SU-DHL-6 (cell line): ENCODE data around the gene CEP192.

ENCODE experiments used
- H2AFZ ChIP-seq: fragments of 200-600 bp; sonication (generic); 2 replicates; pipeline ENCODE4 v1.6.1; 2014; ENCODE audit warnings: low read depth, mild to moderate bottlenecking, moderate library complexity, mixed read lengths, antibody characterized with exemption, low read length; ENCODE audit not compliant: severe bottlenecking
- H3F3A ChIP-seq: fragments of 200-600 bp; shearing (Covaris generic); 2 replicates; pipeline ENCODE4 v1.6.0; 2016; ENCODE audit warnings: antibody characterized with exemption, mild to moderate bottlenecking; ENCODE audit not compliant: insufficient read depth
- H3K27ac ChIP-seq: fragments of 200-600 bp; sonication (generic); 2 replicates; pipeline ENCODE4 v1.5.1; 2016; ENCODE audit warnings: low read depth, mild to moderate bottlenecking, low read length, moderate library complexity, mixed read lengths
- H3K27me3 ChIP-seq: fragments of 200-600 bp; sonication (generic), shearing (Covaris generic); 2 replicates; pipeline ENCODE4 v1.6.0; 2014; ENCODE audit warnings: mild to moderate bottlenecking, low read length
- H3K36me3 ChIP-seq: fragments of 200-600 bp; sonication (generic); 2 replicates; pipeline ENCODE4 v1.6.1; 2014; ENCODE audit warnings: mild to moderate bottlenecking, low read length, mixed read lengths
- H3K4me2 ChIP-seq: fragments of 300-600, 200-600 bp; shearing (Covaris generic), sonication (generic); 2 replicates; pipeline ENCODE4 v1.6.0; 2014; ENCODE audit warnings: low read length, low read depth, mild to moderate bottlenecking; ENCODE audit not compliant: poor library complexity, severe bottlenecking
- H3K4me3 ChIP-seq: fragments of 200-600 bp; sonication (generic); 2 replicates; pipeline ENCODE4 v1.5.1; 2014; ENCODE audit warnings: antibody characterized with exemption, low read length, mild to moderate bottlenecking, mixed read lengths; ENCODE audit not compliant: insufficient read depth, poor library complexity, severe bottlenecking
- H3K79me2 ChIP-seq: fragments of 200-600 bp; sonication (generic); 2 replicates; pipeline ENCODE4 v1.6.1; 2014; ENCODE audit warnings: mild to moderate bottlenecking, low read length, moderate library complexity; ENCODE audit not compliant: insufficient read depth
- H3K9ac ChIP-seq: fragments of 200-600 bp; sonication (generic); 2 replicates; pipeline ENCODE4 v1.7.0; 2014; ENCODE audit warnings: mild to moderate bottlenecking, low read length
- H3K9me2 ChIP-seq: fragments of 200-600 bp; sonication (generic); replicated peaks from 2 replicates; pipeline ENCODE4 v1.6.1; 2014; ENCODE audit warnings: low read length; ENCODE audit not compliant: insufficient read depth
- H3K9me3 ChIP-seq: fragments of 200-600 bp; sonication (generic); 2 replicates; pipeline ENCODE4 v1.6.1; 2014; ENCODE audit warnings: low read length, mixed read lengths; ENCODE audit not compliant: insufficient read depth
- H4K20me1 ChIP-seq: fragments of 200-600 bp; sonication (generic); 2 replicates; pipeline ENCODE4 v1.6.1; 2014; ENCODE audit warnings: low read depth, mild to moderate bottlenecking, antibody characterized with exemption, low read length, moderate library complexity, mixed read lengths
- EZH2phosphoT487 ChIP-seq: fragments of 200-600 bp; sonication (generic), shearing (Covaris generic); conservative IDR thresholded peaks from 2 replicates; pipeline ENCODE4 v1.6.1; 2018; ENCODE audit warnings: mild to moderate bottlenecking, antibody characterized with exemption, low read length, moderate library complexity, mixed read lengths
- TF ChIP-seq, protein P1 (sequence below): fragments of 200-600 bp; sonication (generic); IDR thresholded peaks from one replicate; pipeline ENCODE4 v1.5.1; 2017; ENCODE audit warnings: antibody characterized with exemption, mild to moderate bottlenecking, low read length, moderate library complexity; ENCODE audit not compliant: insufficient read depth, poor library complexity, severe bottlenecking

CEP192 gene

DNA sequence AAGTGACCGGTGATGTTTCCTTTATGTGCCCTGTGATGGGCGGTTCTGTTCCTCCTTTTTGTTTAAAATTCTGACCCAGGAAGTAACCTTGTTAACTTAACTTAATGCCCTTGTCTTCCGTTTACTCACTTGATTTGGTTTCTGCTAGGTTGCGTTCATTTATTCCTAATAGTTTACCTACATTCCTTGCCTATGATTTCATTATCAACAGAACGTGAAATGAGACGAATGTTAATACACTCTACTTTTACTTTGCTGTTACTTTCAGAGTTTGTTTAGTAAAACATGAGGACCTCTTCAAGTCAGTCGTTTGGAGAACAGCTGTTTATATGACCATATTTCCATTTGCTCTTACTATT is 638 bp downstream of the CEP192 start:
- Histone ChIP-seq H3K79me2 (peaks cover 55% of the 10 kb centered on the region), H3K9me2 (no peaks in the 10 kb centered on the region), H2AFZ (peak overlapping the region; percentile 83)

DNA sequence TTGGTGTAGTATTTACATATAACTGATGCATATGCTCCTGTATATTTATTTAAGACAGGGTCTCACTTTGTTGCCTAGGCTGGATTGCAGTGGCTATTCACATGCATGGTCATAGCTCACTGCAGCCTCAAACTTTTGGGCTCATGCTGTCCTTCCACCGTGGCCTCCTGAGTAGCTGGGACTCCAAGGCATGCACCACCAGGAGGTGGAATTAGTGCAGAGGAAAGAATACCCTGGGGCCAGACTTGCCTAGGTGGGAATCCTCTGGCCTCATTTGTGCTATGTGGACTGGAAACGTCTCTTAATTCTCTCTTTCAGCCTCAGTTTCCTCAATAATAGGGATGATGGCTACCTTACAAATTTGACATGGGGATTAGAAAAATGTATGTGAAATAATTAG is 2.3 kb downstream of the CEP192 start:
- 0 out of 2 replicates have a peak, but pooled peaks cover 2% of the 10 kb centered on the region for H3K36me3 ChIP-seq

More for the DNA sequence above, 638 bp downstream of the CEP192 start:
- H3K4me3 ChIP-seq, result peak overlapping the region; percentile 86
- H3K9ac ChIP-seq, result peak overlapping the region; percentile 94
- no peaks in the 10 kb centered on the region for H3K9me3 ChIP-seq
- TF ChIP-seq, protein P1, sequence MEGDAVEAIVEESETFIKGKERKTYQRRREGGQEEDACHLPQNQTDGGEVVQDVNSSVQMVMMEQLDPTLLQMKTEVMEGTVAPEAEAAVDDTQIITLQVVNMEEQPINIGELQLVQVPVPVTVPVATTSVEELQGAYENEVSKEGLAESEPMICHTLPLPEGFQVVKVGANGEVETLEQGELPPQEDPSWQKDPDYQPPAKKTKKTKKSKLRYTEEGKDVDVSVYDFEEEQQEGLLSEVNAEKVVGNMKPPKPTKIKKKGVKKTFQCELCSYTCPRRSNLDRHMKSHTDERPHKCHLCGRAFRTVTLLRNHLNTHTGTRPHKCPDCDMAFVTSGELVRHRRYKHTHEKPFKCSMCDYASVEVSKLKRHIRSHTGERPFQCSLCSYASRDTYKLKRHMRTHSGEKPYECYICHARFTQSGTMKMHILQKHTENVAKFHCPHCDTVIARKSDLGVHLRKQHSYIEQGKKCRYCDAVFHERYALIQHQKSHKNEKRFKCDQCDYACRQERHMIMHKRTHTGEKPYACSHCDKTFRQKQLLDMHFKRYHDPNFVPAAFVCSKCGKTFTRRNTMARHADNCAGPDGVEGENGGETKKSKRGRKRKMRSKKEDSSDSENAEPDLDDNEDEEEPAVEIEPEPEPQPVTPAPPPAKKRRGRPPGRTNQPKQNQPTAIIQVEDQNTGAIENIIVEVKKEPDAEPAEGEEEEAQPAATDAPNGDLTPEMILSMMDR, result no peak
- no peak for TF ChIP-seq EZH2phosphoT487
- H3K27me3 ChIP-seq, result no peaks in the 10 kb centered on the region
- peaks cover 22% of the 10 kb centered on the region for H4K20me1 ChIP-seq
- peak overlapping the region; percentile 91 for H3K4me2 ChIP-seq
- peaks cover 15% of the 10 kb centered on the region for H3F3A ChIP-seq
- H3K36me3 ChIP-seq, result 0 out of 2 replicates have a peak, but pooled peaks cover 2% of the 10 kb centered on the region
- peak overlapping the region; percentile 87 for H3K27ac ChIP-seq

DNA sequence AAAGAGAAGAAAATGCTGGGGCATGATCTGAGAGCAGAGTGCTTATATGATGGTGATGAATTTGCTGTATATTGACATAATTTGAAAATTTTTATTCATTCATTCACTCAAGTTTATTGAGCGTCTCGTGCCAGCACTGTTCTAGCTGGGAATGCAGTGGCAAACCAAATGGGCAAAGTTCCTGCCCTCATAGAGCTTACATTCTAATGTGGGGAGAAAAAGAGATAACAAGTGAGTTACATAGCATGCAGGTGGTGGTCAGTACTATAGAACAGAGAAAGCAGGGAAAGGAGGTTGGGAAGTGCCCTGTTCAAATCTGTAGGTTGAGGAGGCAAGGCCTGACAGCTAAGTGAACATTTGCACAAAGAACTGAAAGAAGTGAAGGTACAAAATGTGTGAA is 4.3 kb downstream of the CEP192 start:
- H3K9ac ChIP-seq, result no peak overlapping the region
- H4K20me1 ChIP-seq, result peaks cover 30% of the 10 kb centered on the region
- H3K79me2 ChIP-seq, result peaks cover 89% of the 10 kb centered on the region
- TF ChIP-seq EZH2phosphoT487, result no peak
- TF ChIP-seq, protein P1, result no peak
- no peak overlapping the region for H3K27ac ChIP-seq
- no peak overlapping the region for H2AFZ ChIP-seq
- no peak overlapping the region for H3K4me3 ChIP-seq
- no peak overlapping the region for H3K4me2 ChIP-seq
- H3K9me3 ChIP-seq, result no peaks in the 10 kb centered on the region
- no peaks in the 10 kb centered on the region for H3F3A ChIP-seq
- no peaks in the 10 kb centered on the region for H3K27me3 ChIP-seq
- no peaks in the 10 kb centered on the region for H3K9me2 ChIP-seq
- peaks cover 6% of the 10 kb centered on the region; the same call in 1 of the 2 replicates for H3K36me3 ChIP-seq

More for the DNA sequence above, 2.3 kb downstream of the CEP192 start:
- Histone ChIP-seq H3K4me3 (no peak overlapping the region), H3K4me2 (peak overlapping the region; percentile 91), H3K9me2 (no peaks in the 10 kb centered on the region), H3K79me2 (peaks cover 71% of the 10 kb centered on the region), H3F3A (peaks cover 15% of the 10 kb centered on the region), H4K20me1 (peaks cover 23% of the 10 kb centered on the region), H2AFZ (no peak overlapping the region), H3K27ac (no peak overlapping the region), H3K9me3 (no peaks in the 10 kb centered on the region), H3K27me3 (no peaks in the 10 kb centered on the region), H3K9ac (peak overlapping the region; percentile 94)
- TF ChIP-seq EZH2phosphoT487, result no peak
- TF ChIP-seq, protein P1, result no peak
